Vagina (tissue), 2 donors: ENCODE results near the gene ARL3. TPM values are rescaled to one million over a fixed set of nuclear protein-coding genes. Genes with fewer than 3 reads are reported as not detected.
"Not testable (repeated sequence)": the region's sequence is repeated elsewhere in the genome, so short reads cannot be mapped to it uniquely, and the experiment has no call there.

Experiments used
- DNase-seq, 2 donors: peaks; one replicate each; pipeline ENCODE4 v3.0.0-alpha.2; 2017; ENCODE audit errors: extremely low spot score in 2 of 2
- H3K27ac ChIP-seq: fragments of 200-600 bp; sonication (generic); one replicate; pipeline ENCODE4 v1.5.1; 2019
- H3K27me3 ChIP-seq: fragments of 200-600 bp; sonication (generic); one replicate; pipeline ENCODE4 v1.5.1; 2019
- H3K36me3 ChIP-seq, 2 donors: fragments of 200-600 bp; sonication (generic); one replicate each; pipeline ENCODE4 v1.5.1; 2017 to 2019
- H3K4me1 ChIP-seq: fragments of 200-600 bp; sonication (generic); one replicate; pipeline ENCODE4 v1.5.1; 2019
- H3K4me3 ChIP-seq, 2 donors: fragments of 200-600 bp; sonication (generic); 1 replicate in 1 of 2; 2 replicates in 1 of 2; pipeline ENCODE4 v1.5.1; 2016 to 2019
- H3K9me3 ChIP-seq: fragments of 200-600 bp; sonication (generic); one replicate; pipeline ENCODE4 v1.5.1; 2019
- POLR2A ChIP-seq, 2 donors: fragments of 450-650 bp; IDR thresholded peaks; one replicate each; pipeline ENCODE4 v1.6.1; 2017; ENCODE audit warnings: antibody characterized with exemption in 2 of 2, mild to moderate bottlenecking in 2 of 2, moderate library complexity in 2 of 2
- POLR2AphosphoS5 ChIP-seq, 2 donors: sonication (generic); formaldehyde crosslinking; IDR thresholded peaks; one replicate each; pipeline ENCODE4 v1.9.0; 2017; ENCODE audit warnings: antibody characterized with exemption in 2 of 2, mild to moderate bottlenecking in 2 of 2, low read depth in 1 of 2; ENCODE audit not compliant: insufficient read depth in 1 of 2
- intact Hi-C: fragments of 100-400 bp; cut with DNase I; formaldehyde crosslinking; loops from one replicate; pipeline ENCODE4 v1.15.1; 2023
- total RNA-seq: library from RNA; depleted of rRNA; stranded (reverse); fragments of >200 nt; gene quantifications from one replicate; pipeline ENCODE4 v1.2.3, GENCODE V29; 2016
- TF ChIP-seq, protein P1 (sequence below), 3 experiments: fragments of 450-650 bp in 2 of 3; fragments of 200-600 bp in 1 of 3; sonication (generic) in 1 of 3; IDR thresholded peaks; one replicate each; pipeline ENCODE4 v1.5.1; 2017 to 2019; ENCODE audit warnings: antibody characterized with exemption in 3 of 3, mild to moderate bottlenecking in 2 of 3, moderate library complexity in 2 of 3

Gene ARL3
- total RNA-seq, 1 donor from 2014 or later = 7.4 TPM

DNA sequence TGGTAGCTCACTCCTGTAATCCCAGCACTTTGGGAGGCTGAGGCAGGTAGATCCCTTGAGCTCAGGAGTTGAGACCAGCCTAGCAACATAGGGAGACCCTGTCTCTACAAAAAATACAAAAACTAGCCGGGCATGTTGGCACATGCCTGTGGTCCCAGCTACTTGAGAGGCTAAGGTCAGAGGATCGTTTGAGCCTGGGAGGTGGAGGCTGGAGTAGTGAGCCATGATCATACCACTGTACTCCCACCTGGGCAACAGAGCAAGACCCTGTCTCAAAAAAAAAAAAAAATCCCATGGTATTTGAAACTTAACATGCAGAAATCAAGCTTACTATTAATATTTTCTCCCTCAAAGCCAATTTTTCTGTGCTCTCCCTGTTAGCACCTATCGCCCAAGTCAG, 6.1 kb upstream of the ARL3 start:
- DNase-seq = no peak
- Histone ChIP-seq H3K4me1 (peaks cover 11% of the 10 kb centered on the region), H3K27ac (no peak overlapping the region), H3K4me3 (no peak overlapping the region), H3K9me3 (no peaks in the 10 kb centered on the region), H3K36me3 (no peaks in the 10 kb centered on the region), H3K27me3 (no peaks in the 10 kb centered on the region)
- TF ChIP-seq POLR2AphosphoS5 (IDR thresholded peaks at IDR 0.05; ENCODE audit: insufficient read depth in 1 of 2, low read depth in 1 of 2) = no peak
- no peak for TF ChIP-seq POLR2A (IDR thresholded peaks at IDR 0.05)
- intact Hi-C loops = no loop called here

DNA sequence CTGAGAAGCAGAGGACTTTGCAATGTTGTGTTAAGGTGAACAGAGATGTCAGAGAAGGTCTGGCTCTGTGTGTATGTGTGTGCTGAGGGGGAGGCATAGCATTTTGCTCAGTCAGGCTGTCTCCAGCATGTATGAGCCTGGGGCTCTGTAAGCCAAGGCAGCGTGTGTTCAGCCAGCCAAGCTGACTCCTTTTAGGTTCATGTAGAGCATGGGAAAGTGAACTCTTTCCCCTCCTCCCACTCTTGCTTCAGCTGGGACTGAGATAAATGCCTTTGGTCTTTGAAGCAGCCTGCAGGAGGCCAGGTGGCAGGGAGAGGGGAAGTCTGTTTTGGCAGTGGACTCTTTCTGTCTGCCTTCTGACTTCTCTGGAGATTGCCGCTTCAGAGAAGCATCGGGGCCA, 4.0 kb upstream of the ARL3 start:
- intact Hi-C loops = no loop called here
- no peaks in the 10 kb centered on the region for H3K9me3 ChIP-seq
- H3K4me1 ChIP-seq = peaks cover 19% of the 10 kb centered on the region
- no peak overlapping the region for H3K4me3 ChIP-seq
- no peak overlapping the region for H3K27ac ChIP-seq
- TF ChIP-seq POLR2A (IDR thresholded peaks at IDR 0.05) = no peak
- no peak for TF ChIP-seq POLR2AphosphoS5 (IDR thresholded peaks at IDR 0.05; ENCODE audit: insufficient read depth in 1 of 2, low read depth in 1 of 2)
- TF ChIP-seq, protein P1, sequence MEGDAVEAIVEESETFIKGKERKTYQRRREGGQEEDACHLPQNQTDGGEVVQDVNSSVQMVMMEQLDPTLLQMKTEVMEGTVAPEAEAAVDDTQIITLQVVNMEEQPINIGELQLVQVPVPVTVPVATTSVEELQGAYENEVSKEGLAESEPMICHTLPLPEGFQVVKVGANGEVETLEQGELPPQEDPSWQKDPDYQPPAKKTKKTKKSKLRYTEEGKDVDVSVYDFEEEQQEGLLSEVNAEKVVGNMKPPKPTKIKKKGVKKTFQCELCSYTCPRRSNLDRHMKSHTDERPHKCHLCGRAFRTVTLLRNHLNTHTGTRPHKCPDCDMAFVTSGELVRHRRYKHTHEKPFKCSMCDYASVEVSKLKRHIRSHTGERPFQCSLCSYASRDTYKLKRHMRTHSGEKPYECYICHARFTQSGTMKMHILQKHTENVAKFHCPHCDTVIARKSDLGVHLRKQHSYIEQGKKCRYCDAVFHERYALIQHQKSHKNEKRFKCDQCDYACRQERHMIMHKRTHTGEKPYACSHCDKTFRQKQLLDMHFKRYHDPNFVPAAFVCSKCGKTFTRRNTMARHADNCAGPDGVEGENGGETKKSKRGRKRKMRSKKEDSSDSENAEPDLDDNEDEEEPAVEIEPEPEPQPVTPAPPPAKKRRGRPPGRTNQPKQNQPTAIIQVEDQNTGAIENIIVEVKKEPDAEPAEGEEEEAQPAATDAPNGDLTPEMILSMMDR (IDR thresholded peaks at IDR 0.05) = no peak
- no peak for DNase-seq
- no peaks in the 10 kb centered on the region for H3K36me3 ChIP-seq
- no peaks in the 10 kb centered on the region for H3K27me3 ChIP-seq

- DNase-seq, H3K36me3 ChIP-seq, intact Hi-C loops, H3K27ac ChIP-seq, H3K9me3 ChIP-seq, H3K4me3 ChIP-seq, H3K27me3 ChIP-seq: not testable (repeated sequence)
- H3K4me1 ChIP-seq = peaks cover 31% of the 10 kb centered on the region
Observed at GRCh38 chr10:102716900-102717565, 2.8 kb upstream of the ARL3 start.

DNA sequence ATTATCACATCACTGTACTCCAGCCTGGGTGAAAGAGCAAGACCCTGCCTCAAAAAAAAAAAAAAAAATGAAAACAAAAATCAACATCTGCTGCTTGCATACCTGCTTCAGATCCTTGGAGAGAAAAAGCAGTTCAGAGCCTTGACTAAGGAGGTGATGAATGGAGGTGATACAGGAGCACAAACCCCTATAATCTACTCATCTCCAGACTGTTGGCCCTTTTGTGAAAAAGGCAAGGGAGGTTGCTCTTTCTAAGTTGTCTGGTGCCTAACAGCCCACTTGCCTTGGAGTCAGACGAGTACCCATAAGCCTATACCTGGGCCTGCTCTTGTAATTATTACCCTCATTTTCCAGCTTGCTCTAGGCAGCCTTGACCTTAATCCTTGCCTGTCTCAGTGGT, 1.7 kb upstream of the ARL3 start:
- TF ChIP-seq POLR2A (IDR thresholded peaks at IDR 0.05) (no peak), POLR2AphosphoS5 (IDR thresholded peaks at IDR 0.05; ENCODE audit: insufficient read depth in 1 of 2, low read depth in 1 of 2) (no peak)
- TF ChIP-seq, protein P1 (IDR thresholded peaks at IDR 0.05) = no peak
- Histone ChIP-seq H3K4me1 (peaks cover 42% of the 10 kb centered on the region), H3K27me3 (no peaks in the 10 kb centered on the region), H3K9me3 (no peaks in the 10 kb centered on the region), H3K27ac (no peak overlapping the region), H3K36me3 (no peaks in the 10 kb centered on the region), H3K4me3 (no peak overlapping the region)
- no peak for DNase-seq
- intact Hi-C loops = no loop called here

DNA sequence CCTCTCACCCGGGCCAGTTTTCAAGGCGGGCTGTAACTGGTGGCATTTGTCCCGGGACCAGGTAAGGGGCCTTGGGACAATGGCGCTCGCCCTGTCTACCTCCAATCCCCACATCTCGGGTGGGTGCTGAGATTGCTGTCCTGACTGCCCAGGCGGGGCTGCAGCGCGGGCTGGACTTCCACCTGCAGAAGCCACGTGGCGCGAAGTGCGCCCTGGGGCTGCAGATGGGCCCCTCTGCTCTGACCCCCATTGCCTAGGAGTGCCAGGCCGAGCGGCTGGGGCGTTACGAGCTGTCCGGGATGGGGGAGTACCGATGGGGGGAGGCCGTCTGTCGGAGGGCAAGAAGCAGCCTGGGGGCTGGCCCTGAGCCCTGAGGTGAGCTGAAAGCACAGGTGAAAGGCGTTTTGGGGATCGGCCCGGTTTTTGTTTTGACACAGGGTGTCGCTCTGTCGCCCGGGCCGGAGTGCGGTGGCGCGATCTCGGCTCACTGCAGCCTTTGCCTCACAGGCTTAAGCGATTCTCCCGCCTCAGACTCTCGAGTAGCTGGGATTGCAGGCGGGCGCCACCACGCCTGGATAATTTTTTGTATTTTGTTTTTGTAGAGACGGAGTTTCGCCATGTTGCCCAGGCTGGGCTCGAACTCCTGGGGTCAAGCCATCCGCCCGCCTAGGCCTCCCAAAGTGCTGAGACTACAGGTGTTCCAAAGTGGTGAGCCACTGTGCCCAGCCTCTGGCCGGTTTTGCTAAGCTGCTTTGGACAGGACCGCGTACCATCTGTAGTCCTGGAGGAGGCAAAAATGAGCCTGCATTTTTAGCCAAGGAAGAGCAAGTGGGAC, 641 bp upstream of the ARL3 start, which contains the start of gene SFXN2:
Gene SFXN2, plus strand, starts transcription at position 16 of the 835 bp plus-strand sequence. CDS start 12,001 bp downstream, outside the sequence.
- Histone ChIP-seq H3K4me3 (peak within 1 kb of the TSS; percentile 88 to 95), H3K36me3 (no peaks in the 10 kb centered on the region), H3K27ac (peak within 1 kb of the TSS; percentile 92), H3K27me3 (no peaks in the 10 kb centered on the region), H3K9me3 (no peaks in the 10 kb centered on the region), H3K4me1 (peaks cover 52% of the 10 kb centered on the region)
- DNase-seq = no peak
- TF ChIP-seq POLR2AphosphoS5 (IDR thresholded peaks at IDR 0.05; ENCODE audit: insufficient read depth in 1 of 2, low read depth in 1 of 2) (no peak), POLR2A (IDR thresholded peaks at IDR 0.05) (no peak)
- TF ChIP-seq, protein P1 (IDR thresholded peaks at IDR 0.05) = no peak
- intact Hi-C loops = no loop called here

- no peak for TF ChIP-seq POLR2A (IDR thresholded peaks at IDR 0.05)
- TF ChIP-seq, protein P1 (IDR thresholded peaks at IDR 0.05) = no peak
- TF ChIP-seq POLR2AphosphoS5 (IDR thresholded peaks at IDR 0.05; ENCODE audit: insufficient read depth in 1 of 2, low read depth in 1 of 2) = no peak
- Histone ChIP-seq H3K27ac (peak overlapping the region; percentile 92), H3K4me3 (peak overlapping the region; percentile 88 to 95), H3K36me3 (no peaks in the 10 kb centered on the region), H3K4me1 (peaks cover 54% of the 10 kb centered on the region), H3K27me3 (no peaks in the 10 kb centered on the region), H3K9me3 (no peaks in the 10 kb centered on the region)
- no peak for DNase-seq
- intact Hi-C loops = loop anchor here (2.0 kb wide), 1 partner anchor 67 kb away; no protein-coding TSS in a partner anchor
Observed at GRCh38 chr10:102713539-102713813, 721 bp downstream of the ARL3 start.
